Effector CD4-positive, alpha-beta T cell (primary cell): ENCODE results near the gene WDR27.
"Not testable (repeated sequence)": the region's sequence is repeated elsewhere in the genome, so short reads cannot be mapped to it uniquely, and the experiment has no call there.

ENCODE experiments used
- DNase-seq: peaks from one replicate; pipeline ENCODE4 v3.0.0-alpha.2; 2020

WDR27 gene

GRCh38 chr6:169709293-169709692 is 7.5 kb upstream of the WDR27 start:
- DNase-seq: no peak

- no peak for DNase-seq
Measured at GRCh38 chr6:169707772-169708171, 5.9 kb upstream of the WDR27 start.

- DNase-seq: no peak
Measured at GRCh38 chr6:169702840-169703246, 1.0 kb upstream of the WDR27 start.

GRCh38 chr6:169701311-169701953 is 397 bp downstream of the WDR27 start:
- no peak for DNase-seq

- DNase-seq: no peak
Measured at GRCh38 chr6:169700296-169700695, 1.5 kb downstream of the WDR27 start.

- DNase-seq: not testable (repeated sequence)
Measured at GRCh38 chr6:169697115-169697514, 4.7 kb downstream of the WDR27 start.

GRCh38 chr6:169695131-169695530 is 6.7 kb downstream of the WDR27 start:
- no peak for DNase-seq

- DNase-seq: no peak
Measured at GRCh38 chr6:169692516-169692915, 9.3 kb downstream of the WDR27 start.

- DNase-seq: no peak
Measured at GRCh38 chr6:169691260-169691659, 10.6 kb downstream of the WDR27 start.

- DNase-seq: no peak
Measured at GRCh38 chr6:169689287-169689686, 12.5 kb downstream of the WDR27 start.

- no peak for DNase-seq
Measured at GRCh38 chr6:169685860-169686259, 16.0 kb downstream of the WDR27 start.

GRCh38 chr6:169684056-169684455 is 17.8 kb downstream of the WDR27 start:
- DNase-seq: no peak

- DNase-seq: no peak
Measured at GRCh38 chr6:169678342-169678741, 23.5 kb downstream of the WDR27 start.

GRCh38 chr6:169677096-169677495 is 24.7 kb downstream of the WDR27 start:
- DNase-seq: no peak

- no peak for DNase-seq
Measured at GRCh38 chr6:169675011-169675410, 26.8 kb downstream of the WDR27 start.

- no peak for DNase-seq
Measured at GRCh38 chr6:169671563-169671962, 30.3 kb downstream of the WDR27 start.

- no peak for DNase-seq
Measured at GRCh38 chr6:169669889-169670288, 31.9 kb downstream of the WDR27 start.

GRCh38 chr6:169669147-169669546 is 32.7 kb downstream of the WDR27 start:
- no peak for DNase-seq

GRCh38 chr6:169668203-169668847 is 33.5 kb downstream of the WDR27 start:
- DNase-seq: no peak

- DNase-seq: no peak
Measured at GRCh38 chr6:169667716-169668115, 34.1 kb downstream of the WDR27 start.

- DNase-seq: no peak
Measured at GRCh38 chr6:169666441-169666840, 35.4 kb downstream of the WDR27 start.

GRCh38 chr6:169665289-169665688 is 36.5 kb downstream of the WDR27 start:
- no peak for DNase-seq

- DNase-seq: no peak
Measured at GRCh38 chr6:169664227-169664626, 37.6 kb downstream of the WDR27 start.

GRCh38 chr6:169663468-169663867 is 38.4 kb downstream of the WDR27 start:
- no peak for DNase-seq

GRCh38 chr6:169661391-169661756 is 40.5 kb downstream of the WDR27 start:
- no peak for DNase-seq
